Chondrocyte (in vitro differentiated cells): Measurements from ENCODE around the gene GPS1. TPM values are rescaled to one million over a fixed set of nuclear protein-coding genes. Genes with fewer than 3 reads are reported as not detected.
A peak's percentile ranks its signal among the peaks of the same experiment; 100 is the strongest.

Experiments used
- DNase-seq: peaks from one replicate; pipeline ENCODE4 v3.0.0; 2021; ENCODE audit warnings: mixed read lengths, low spot score
- H3K27ac Mint-ChIP-seq: one replicate; pipeline ENCODE4 v1.8.0; 2021; ENCODE audit warnings: mild to moderate bottlenecking, moderate library complexity, mixed read lengths; ENCODE audit not compliant: unreplicated experiment
- H3K27me3 Mint-ChIP-seq: 2 replicates; pipeline ENCODE4 v1.8.0; 2021; ENCODE audit warnings: low read depth, mixed read lengths
- H3K36me3 Mint-ChIP-seq: 2 replicates; pipeline ENCODE4 v1.8.0; 2021; ENCODE audit warnings: low read depth, mixed read lengths
- H3K4me1 Mint-ChIP-seq: 2 replicates; pipeline ENCODE4 v1.8.0; 2021; ENCODE audit warnings: low read depth, mild to moderate bottlenecking, mixed read lengths
- H3K4me3 Mint-ChIP-seq: one replicate; pipeline ENCODE4 v1.8.0; 2021; ENCODE audit warnings: mild to moderate bottlenecking, moderate library complexity, mixed read lengths; ENCODE audit not compliant: unreplicated experiment
- H3K9me3 Mint-ChIP-seq: 2 replicates; pipeline ENCODE4 v1.8.0; 2021; ENCODE audit warnings: low read depth, mixed read lengths
- total RNA-seq: library from RNA; stranded (reverse); gene quantifications from 3 replicates; pipeline ENCODE4 v1.2.1, GENCODE V29; 2021
- TF ChIP-seq, protein P1 (sequence below): fragments of 200-600 bp; sonication (generic); IDR thresholded peaks from 2 replicates; pipeline ENCODE4 v1.5.0; 2021; ENCODE audit warnings: antibody characterized with exemption, mild to moderate bottlenecking, moderate library complexity

GPS1 gene
- total RNA-seq, 1 donor from 2014 or later = 82.8 TPM

DNA sequence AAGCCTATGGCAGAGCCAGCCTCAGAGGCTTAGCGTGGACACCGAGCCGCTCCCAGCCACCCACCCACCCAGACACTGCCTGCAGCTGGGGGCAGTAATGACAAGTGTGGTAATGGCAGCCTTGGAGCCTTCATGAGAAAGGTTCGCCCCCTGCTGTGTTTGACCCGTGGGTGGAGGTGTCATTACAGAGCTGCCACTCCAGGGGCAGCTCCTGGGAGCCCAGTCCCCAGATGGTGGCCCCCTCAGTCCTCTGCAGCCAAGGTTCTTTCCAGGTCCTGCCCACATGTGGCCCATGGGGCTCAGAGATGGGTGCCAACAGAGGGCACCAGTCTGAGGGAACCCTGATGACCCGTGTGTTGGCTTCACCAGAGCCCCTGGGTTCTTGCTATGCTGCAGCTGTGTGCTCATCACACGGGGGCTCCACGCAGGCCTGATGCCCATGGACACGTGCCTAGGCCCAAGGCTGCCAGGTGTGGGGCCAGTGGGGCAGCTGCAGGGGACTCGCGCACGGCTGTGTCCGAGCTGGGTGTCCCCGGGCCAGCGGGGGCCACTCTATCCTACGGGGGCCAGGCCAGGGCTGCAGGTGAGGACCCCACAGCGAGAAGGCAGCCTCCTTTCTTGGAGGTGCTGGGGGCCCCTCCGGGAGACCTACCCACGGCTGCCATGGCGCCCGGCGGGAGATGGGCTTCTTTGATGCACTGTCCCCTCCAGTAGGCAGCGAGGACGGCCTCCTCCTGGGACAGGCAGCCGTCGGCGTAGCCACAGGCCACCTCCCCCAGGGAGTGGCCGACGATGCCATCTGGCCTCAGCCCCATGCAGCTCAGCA is 38.2 kb downstream of the GPS1 start:
- H3K27ac Mint-ChIP-seq = no peak overlapping the region
- TF ChIP-seq, protein P1, sequence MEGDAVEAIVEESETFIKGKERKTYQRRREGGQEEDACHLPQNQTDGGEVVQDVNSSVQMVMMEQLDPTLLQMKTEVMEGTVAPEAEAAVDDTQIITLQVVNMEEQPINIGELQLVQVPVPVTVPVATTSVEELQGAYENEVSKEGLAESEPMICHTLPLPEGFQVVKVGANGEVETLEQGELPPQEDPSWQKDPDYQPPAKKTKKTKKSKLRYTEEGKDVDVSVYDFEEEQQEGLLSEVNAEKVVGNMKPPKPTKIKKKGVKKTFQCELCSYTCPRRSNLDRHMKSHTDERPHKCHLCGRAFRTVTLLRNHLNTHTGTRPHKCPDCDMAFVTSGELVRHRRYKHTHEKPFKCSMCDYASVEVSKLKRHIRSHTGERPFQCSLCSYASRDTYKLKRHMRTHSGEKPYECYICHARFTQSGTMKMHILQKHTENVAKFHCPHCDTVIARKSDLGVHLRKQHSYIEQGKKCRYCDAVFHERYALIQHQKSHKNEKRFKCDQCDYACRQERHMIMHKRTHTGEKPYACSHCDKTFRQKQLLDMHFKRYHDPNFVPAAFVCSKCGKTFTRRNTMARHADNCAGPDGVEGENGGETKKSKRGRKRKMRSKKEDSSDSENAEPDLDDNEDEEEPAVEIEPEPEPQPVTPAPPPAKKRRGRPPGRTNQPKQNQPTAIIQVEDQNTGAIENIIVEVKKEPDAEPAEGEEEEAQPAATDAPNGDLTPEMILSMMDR = no peak
- no peaks in the 10 kb centered on the region for H3K4me1 Mint-ChIP-seq
- H3K4me3 Mint-ChIP-seq = no peak overlapping the region
- no peaks in the 10 kb centered on the region for H3K9me3 Mint-ChIP-seq
- no peak for DNase-seq
- peaks cover 8% of the 10 kb centered on the region for H3K36me3 Mint-ChIP-seq
- H3K27me3 Mint-ChIP-seq = no peaks in the 10 kb centered on the region

DNA sequence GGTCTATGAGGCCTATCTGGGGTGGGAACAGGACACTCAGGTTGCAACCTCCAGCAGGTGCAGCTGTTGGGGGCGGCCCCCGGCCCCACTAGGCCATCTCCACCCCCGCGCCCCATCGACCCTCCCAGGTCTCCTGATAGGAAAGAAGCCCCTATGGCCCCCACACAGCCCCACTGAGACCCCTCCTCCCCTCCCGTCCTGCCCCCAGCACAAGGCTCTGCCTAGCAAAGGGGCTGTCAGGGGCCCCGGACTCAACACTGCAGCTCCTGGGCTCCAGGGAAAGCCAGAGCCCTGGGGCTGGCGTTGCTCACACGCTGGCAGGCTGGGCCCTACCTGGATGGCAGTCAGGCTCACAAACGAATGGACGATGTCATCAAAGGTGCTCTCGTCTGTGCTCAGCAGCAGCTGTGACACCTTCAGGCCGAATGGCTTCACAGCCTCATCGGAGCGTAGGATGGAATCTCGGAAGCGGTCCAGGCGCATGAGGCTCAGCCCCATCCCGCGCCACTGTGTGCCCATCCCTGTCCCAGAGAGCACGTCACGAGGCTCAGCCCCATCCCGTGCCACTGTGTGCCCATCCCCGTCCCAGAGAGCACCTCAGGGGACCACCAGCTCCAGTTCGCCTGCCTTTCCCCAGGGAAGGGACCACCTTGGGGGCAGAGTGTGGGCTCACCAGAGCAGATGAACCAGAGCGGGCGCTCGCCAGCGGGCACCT is 39.0 kb downstream of the GPS1 start:
- H3K9me3 Mint-ChIP-seq = no peaks in the 10 kb centered on the region
- H3K27ac Mint-ChIP-seq = no peak overlapping the region
- TF ChIP-seq, protein P1 = no peak
- DNase-seq = no peak
- no peak overlapping the region for H3K4me3 Mint-ChIP-seq
- H3K27me3 Mint-ChIP-seq = no peaks in the 10 kb centered on the region
- H3K36me3 Mint-ChIP-seq = peaks cover 8% of the 10 kb centered on the region
- peaks cover 3% of the 10 kb centered on the region for H3K4me1 Mint-ChIP-seq

DNA sequence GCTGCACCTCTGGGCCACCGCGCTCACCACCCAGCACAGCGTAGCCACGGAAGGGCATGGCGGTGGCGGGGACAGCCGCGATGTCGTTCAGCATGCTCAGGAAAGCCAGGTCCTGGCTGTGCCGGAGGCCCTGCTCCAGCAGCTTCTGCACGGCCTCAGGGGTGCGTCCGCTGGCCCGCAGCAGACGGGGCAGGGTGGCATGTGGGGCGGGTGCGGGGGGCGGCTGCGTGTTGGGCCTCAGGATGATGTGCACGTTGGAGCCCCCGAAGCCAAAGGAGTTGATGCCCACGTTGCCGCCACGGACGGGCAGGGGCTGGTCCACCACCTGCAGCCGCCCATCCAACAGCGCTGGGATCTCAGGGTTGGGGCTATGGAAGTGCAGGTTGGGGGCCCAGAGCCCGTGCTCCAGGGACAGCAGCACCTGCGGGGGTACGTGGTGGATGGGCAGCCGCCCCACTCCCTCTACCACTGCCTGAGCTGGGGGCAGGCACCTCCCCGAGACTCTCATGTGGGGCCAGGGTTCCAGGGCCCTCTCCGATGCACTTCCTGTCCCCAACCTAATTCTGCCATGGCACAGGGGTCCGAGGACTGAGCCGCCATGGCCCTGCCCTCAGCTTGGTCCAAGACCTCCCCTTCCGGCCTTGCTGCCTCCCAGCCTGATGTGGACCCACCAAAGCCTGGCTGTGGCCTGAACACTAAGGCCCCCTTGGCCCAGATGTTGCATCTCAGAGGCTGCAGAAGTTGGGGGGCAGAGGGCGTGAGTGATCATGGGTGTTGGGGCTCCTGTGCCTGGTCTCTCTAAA is 39.8 kb downstream of the GPS1 start:
- no peak overlapping the region for H3K27ac Mint-ChIP-seq
- H3K9me3 Mint-ChIP-seq = no peaks in the 10 kb centered on the region
- no peaks in the 10 kb centered on the region for H3K27me3 Mint-ChIP-seq
- H3K4me1 Mint-ChIP-seq = peaks cover 11% of the 10 kb centered on the region
- peaks cover 9% of the 10 kb centered on the region for H3K36me3 Mint-ChIP-seq
- TF ChIP-seq, protein P1 = no peak
- peak; percentile 89 for DNase-seq
- H3K4me3 Mint-ChIP-seq = no peak overlapping the region

DNA sequence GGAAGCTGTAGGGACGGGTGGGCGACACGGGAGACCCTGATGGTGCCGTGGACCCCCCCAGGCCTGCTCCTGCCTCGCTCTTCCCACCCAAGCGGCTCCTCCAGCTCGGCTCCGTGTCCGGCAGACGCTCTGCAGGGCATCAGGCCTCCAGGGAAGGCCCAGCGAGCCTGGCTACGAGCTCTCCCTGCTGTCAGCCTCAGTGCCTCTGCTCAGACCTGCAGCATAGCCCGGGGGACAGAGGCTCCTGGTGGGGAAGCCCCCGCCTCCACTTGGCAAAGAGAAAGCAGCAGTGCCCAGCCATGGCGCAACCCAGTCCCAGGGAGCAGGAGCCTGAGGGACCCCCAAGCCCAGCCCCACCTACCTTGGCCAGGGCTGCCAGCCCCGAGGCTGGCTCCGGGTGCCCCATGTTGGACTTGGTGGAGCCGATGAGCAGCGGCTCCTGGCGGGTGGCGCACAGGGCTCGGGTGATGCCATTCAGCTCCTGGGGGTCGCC is 40.4 kb downstream of the GPS1 start:
- Mint-ChIP-seq H3K4me3 (no peak overlapping the region), H3K36me3 (peaks cover 9% of the 10 kb centered on the region), H3K4me1 (peaks cover 14% of the 10 kb centered on the region), H3K27me3 (no peaks in the 10 kb centered on the region), H3K9me3 (no peaks in the 10 kb centered on the region), H3K27ac (no peak overlapping the region)
- DNase-seq = no peak
- TF ChIP-seq, protein P1 = no peak

DNA sequence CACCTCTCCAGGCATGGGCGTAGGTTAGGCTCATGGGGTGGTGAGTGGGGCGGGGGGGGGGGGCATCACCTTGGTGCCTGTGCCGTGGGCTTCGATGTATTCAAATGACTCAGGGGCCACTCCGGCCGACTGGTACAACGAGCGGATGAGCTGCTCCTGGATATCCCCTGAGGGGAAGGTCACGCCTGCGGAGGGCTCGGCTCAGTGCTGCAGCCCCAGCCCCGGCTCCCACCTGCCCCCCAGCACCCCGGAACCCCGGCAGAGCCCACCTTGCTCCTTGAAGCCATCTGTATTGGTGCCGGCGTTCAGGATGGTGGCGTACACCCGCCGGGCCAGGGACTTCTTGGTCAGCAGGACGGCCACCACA is 40.9 kb downstream of the GPS1 start:
- Mint-ChIP-seq H3K4me3 (no peak overlapping the region), H3K9me3 (no peaks in the 10 kb centered on the region), H3K36me3 (peaks cover 9% of the 10 kb centered on the region), H3K27ac (no peak overlapping the region), H3K27me3 (no peaks in the 10 kb centered on the region), H3K4me1 (peaks cover 14% of the 10 kb centered on the region)
- no peak for DNase-seq
- TF ChIP-seq, protein P1 = no peak
